H9 (cell line): ENCODE data around the gene CAPN3. TPM values are rescaled to one million over a fixed set of nuclear protein-coding genes. Genes with fewer than 3 reads are reported as not detected.

Source experiments
- DNase-seq: peaks from one replicate; pipeline ENCODE4 v3.0.0-alpha.2; 2017
- H2AFZ ChIP-seq: one replicate; pipeline ENCODE4 v1.6.1; 2013; ENCODE audit warnings: mild to moderate bottlenecking, low read length, control low read depth, moderate library complexity
- H2AK5ac ChIP-seq: 2 replicates; pipeline ENCODE4 v1.6.1; 2013; ENCODE audit warnings: low read length, control low read depth, mixed read lengths; ENCODE audit not compliant: insufficient read length
- H2BK120ac ChIP-seq: one replicate; pipeline ENCODE4 v1.6.1; 2013; ENCODE audit warnings: low read depth, mild to moderate bottlenecking, low read length, control low read depth, inconsistent platforms; ENCODE audit not compliant: poor library complexity, severe bottlenecking
- H2BK12ac ChIP-seq: 2 replicates; pipeline ENCODE4 v1.6.1; 2013; ENCODE audit warnings: low read length, control low read depth, mixed read lengths, low read depth; ENCODE audit not compliant: insufficient read length
- H2BK15ac ChIP-seq: 2 replicates; pipeline ENCODE4 v1.6.1; 2013; ENCODE audit warnings: low read depth, low read length, control low read depth
- H2BK20ac ChIP-seq: one replicate; pipeline ENCODE4 v1.6.1; 2013; ENCODE audit warnings: low read depth, mild to moderate bottlenecking, low read length, control low read depth, inconsistent platforms; ENCODE audit not compliant: poor library complexity, severe bottlenecking
- H2BK5ac ChIP-seq: 2 replicates; pipeline ENCODE4 v1.6.1; 2013; ENCODE audit warnings: low read length, control low read depth, mixed read lengths; ENCODE audit not compliant: insufficient read length
- H3K14ac ChIP-seq: 2 replicates; pipeline ENCODE4 v1.6.1; 2013; ENCODE audit warnings: low read length, control low read depth; ENCODE audit not compliant: insufficient read depth
- H3K18ac ChIP-seq: 2 replicates; pipeline ENCODE4 v1.6.1; 2013; ENCODE audit warnings: low read depth, mild to moderate bottlenecking, mixed read lengths, low read length, control low read depth; ENCODE audit not compliant: insufficient read length
- H3K23ac ChIP-seq: 2 replicates; pipeline ENCODE4 v1.6.1; 2013; ENCODE audit warnings: low read length, control low read depth, mixed read lengths, low read depth; ENCODE audit not compliant: insufficient read length
- H3K23me2 ChIP-seq: 2 replicates; pipeline ENCODE4 v1.6.1; 2013; ENCODE audit warnings: low read depth, mild to moderate bottlenecking, mixed read lengths, low read length, control low read depth; ENCODE audit not compliant: insufficient read length, poor library complexity, severe bottlenecking
- H3K27ac ChIP-seq: 2 replicates; pipeline ENCODE4 v1.5.1; 2013; ENCODE audit warnings: low read length, control low read depth, mixed read lengths, low read depth; ENCODE audit not compliant: insufficient read length
- H3K27me3 ChIP-seq: 2 replicates; pipeline ENCODE4 v1.6.1; 2013; ENCODE audit warnings: low read length, control low read depth, inconsistent platforms; ENCODE audit not compliant: insufficient read depth
- H3K4ac ChIP-seq: 2 replicates; pipeline ENCODE4 v1.6.1; 2013; ENCODE audit warnings: low read depth, mild to moderate bottlenecking, control low read depth, inconsistent platforms, low read length, moderate library complexity
- H3K4me1 ChIP-seq: 2 replicates; pipeline ENCODE4 v1.6.1; 2013; ENCODE audit warnings: low read length, control low read depth, inconsistent platforms; ENCODE audit not compliant: insufficient read depth
- H3K4me2 ChIP-seq: 2 replicates; pipeline ENCODE4 v1.6.1; 2013; ENCODE audit warnings: low read length, control low read depth, mixed read lengths; ENCODE audit not compliant: insufficient read length, insufficient read depth
- H3K56ac ChIP-seq: 2 replicates; pipeline ENCODE4 v1.6.1; 2013; ENCODE audit warnings: low read depth, mild to moderate bottlenecking, mixed read lengths, low read length, control low read depth; ENCODE audit not compliant: insufficient read length
- H3K79me1 ChIP-seq: 2 replicates; pipeline ENCODE4 v1.6.1; 2013; ENCODE audit warnings: low read depth, mild to moderate bottlenecking, moderate library complexity, low read length, control low read depth, inconsistent platforms; ENCODE audit not compliant: insufficient read depth, poor library complexity, severe bottlenecking
- H3K79me2 ChIP-seq: 2 replicates; pipeline ENCODE4 v1.6.1; 2013; ENCODE audit warnings: low read length, control low read depth, inconsistent platforms; ENCODE audit not compliant: insufficient read depth
- H3K9ac ChIP-seq: 2 replicates; pipeline ENCODE4 v1.6.1; 2013; ENCODE audit warnings: low read length, control low read depth, mixed read lengths; ENCODE audit not compliant: insufficient read length; ENCODE audit errors: extremely low read depth
- H3K9me3 ChIP-seq: one replicate; pipeline ENCODE4 v1.6.1; 2013; ENCODE audit warnings: low read depth, low read length, inconsistent platforms; ENCODE audit not compliant: control insufficient read depth
- H3T11ph ChIP-seq: one replicate; pipeline ENCODE4 v1.6.1; 2013; ENCODE audit warnings: mild to moderate bottlenecking, low read length, control low read depth, inconsistent platforms
- H4K20me1 ChIP-seq: one replicate; pipeline ENCODE4 v1.6.1; 2013; ENCODE audit not compliant: control insufficient read depth, insufficient read length, insufficient read depth
- H4K5ac ChIP-seq: 2 replicates; pipeline ENCODE4 v1.6.1; 2013; ENCODE audit warnings: low read depth, mild to moderate bottlenecking, mixed read lengths, low read length, control low read depth; ENCODE audit not compliant: insufficient read length
- H4K8ac ChIP-seq: replicated peaks from 2 replicates; pipeline ENCODE4 v1.6.1; 2013; ENCODE audit warnings: low read length, control low read depth, mixed read lengths, low read depth; ENCODE audit not compliant: insufficient read length
- H4K91ac ChIP-seq: 2 replicates; pipeline ENCODE4 v1.6.1; 2013; ENCODE audit warnings: low read depth, mild to moderate bottlenecking, moderate library complexity, mixed read lengths, low read length, control low read depth; ENCODE audit not compliant: insufficient read length
- H3K27ac Mint-ChIP-seq, 3 experiments: 2 replicates in 2 of 3; 3 replicates in 1 of 3; pipeline ENCODE4 v1.8.0; 2020 to 2021; ENCODE audit warnings: mixed read lengths in 3 of 3, mild to moderate bottlenecking in 1 of 3, moderate library complexity in 1 of 3
- H3K27me3 Mint-ChIP-seq: 2 replicates; pipeline ENCODE4 v1.8.0; 2021; ENCODE audit warnings: low read depth, mild to moderate bottlenecking, moderate library complexity, mixed read lengths
- H3K36me3 Mint-ChIP-seq, 3 experiments: 2 replicates in 2 of 3; 3 replicates in 1 of 3; pipeline ENCODE4 v1.8.0; 2020 to 2021; ENCODE audit warnings: low read depth in 3 of 3, mixed read lengths in 3 of 3; ENCODE audit not compliant: insufficient read depth in 1 of 3
- H3K4me1 Mint-ChIP-seq, 2 experiments: 2 replicates each; pipeline ENCODE4 v1.8.0; 2020; ENCODE audit warnings: mixed read lengths in 2 of 2
- H3K4me3 Mint-ChIP-seq, 2 experiments: 2 replicates in 1 of 2; 3 replicates in 1 of 2; pipeline ENCODE4 v1.8.0; 2020 to 2021; ENCODE audit warnings: mild to moderate bottlenecking in 2 of 2, mixed read lengths in 2 of 2, moderate library complexity in 1 of 2
- H3K9me3 Mint-ChIP-seq, 2 experiments: 2 replicates in 1 of 2; 3 replicates in 1 of 2; pipeline ENCODE4 v1.8.0; 2020; ENCODE audit warnings: mild to moderate bottlenecking in 2 of 2, mixed read lengths in 2 of 2, moderate library complexity in 1 of 2
- WGBS: extraction: QIAGEN DNeasy Blood & Tissue Kit; methylation state at CpG from one replicate; pipeline ENCODE4 v1.1.7; 2013; ENCODE audit warnings: missing lambda C conversion rate, low lambda C conversion rate, mixed read lengths; ENCODE audit not compliant: insufficient read length; ENCODE audit errors: extremely low coverage; 5-methylcytosine and 5-hydroxymethylcytosine counted together
- total RNA-seq: library from RNA; stranded (reverse); gene quantifications from 2 replicates; pipeline ENCODE4 v1.2.1, GENCODE V29; 2021
- TF ChIP-seq, protein P1 (sequence below): fragments of 200-600 bp; sonication (generic); conservative IDR thresholded peaks from 3 replicates; pipeline ENCODE4 v1.8.0; 2021; ENCODE audit warnings: antibody characterized with exemption, mild to moderate bottlenecking

The CAPN3 gene
- total RNA-seq, 1 experiment from 2014 or later = 0.31 TPM

DNA sequence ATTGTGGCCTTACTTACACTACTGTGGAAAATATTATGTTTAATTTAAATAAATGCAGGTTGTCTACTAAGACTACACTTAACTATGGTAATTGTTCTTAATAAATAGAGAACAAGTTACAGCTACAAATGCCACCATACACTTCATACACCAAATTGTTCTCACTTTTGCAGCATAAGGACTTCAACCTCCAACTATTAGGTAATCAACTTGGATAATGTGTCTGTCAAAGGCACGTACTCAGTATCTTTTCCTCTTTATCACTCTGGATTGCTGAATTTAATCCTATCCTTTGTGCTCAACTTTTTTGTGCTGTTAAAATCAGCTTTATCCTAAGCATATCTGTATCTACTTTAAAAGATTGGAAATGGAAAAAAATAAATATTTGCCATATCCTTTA, 44.5 kb upstream of the CAPN3 start:
- H3K23me2 ChIP-seq = no peaks in the 10 kb centered on the region
- no peak overlapping the region for H2BK120ac ChIP-seq
- no peak overlapping the region for H3K18ac ChIP-seq
- H3K36me3 Mint-ChIP-seq = peaks cover 0 to 14% (median 0%) of the 10 kb centered on the region in 3 experiments; a peak in 1 of 7 replicates
- no peak overlapping the region for H2AK5ac ChIP-seq
- H3K4me2 ChIP-seq = no peak overlapping the region
- H3K27ac ChIP-seq = no peak overlapping the region
- H4K91ac ChIP-seq = no peak overlapping the region
- no peaks in the 10 kb centered on the region for H4K20me1 ChIP-seq
- H3K9me3 ChIP-seq = no peaks in the 10 kb centered on the region
- DNase-seq = no peak
- H3K23ac ChIP-seq = no peak overlapping the region
- H4K5ac ChIP-seq = no peak overlapping the region
- no CpG with 5 or more reads among the region's 1 CpG for WGBS
- no peak overlapping the region for H3K27ac Mint-ChIP-seq
- no peaks in the 10 kb centered on the region for H3K27me3 ChIP-seq
- no peak overlapping the region for H3K14ac ChIP-seq
- no peak overlapping the region for H3T11ph ChIP-seq
- H4K8ac ChIP-seq = no peak overlapping the region
- no peaks in the 10 kb centered on the region for H3K27me3 Mint-ChIP-seq
- no peaks in the 10 kb centered on the region for H3K79me1 ChIP-seq
- H3K4me3 Mint-ChIP-seq = no peak overlapping the region
- H3K56ac ChIP-seq = no peak overlapping the region
- H3K4me1 Mint-ChIP-seq = peaks cover 0 to 2% of the 10 kb centered on the region in 2 experiments; a peak in 1 of 4 replicates
- H3K79me2 ChIP-seq = no peaks in the 10 kb centered on the region
- no peak overlapping the region for H2AFZ ChIP-seq
- H2BK15ac ChIP-seq = no peak overlapping the region
- no peak overlapping the region for H3K9ac ChIP-seq
- TF ChIP-seq, protein P1, sequence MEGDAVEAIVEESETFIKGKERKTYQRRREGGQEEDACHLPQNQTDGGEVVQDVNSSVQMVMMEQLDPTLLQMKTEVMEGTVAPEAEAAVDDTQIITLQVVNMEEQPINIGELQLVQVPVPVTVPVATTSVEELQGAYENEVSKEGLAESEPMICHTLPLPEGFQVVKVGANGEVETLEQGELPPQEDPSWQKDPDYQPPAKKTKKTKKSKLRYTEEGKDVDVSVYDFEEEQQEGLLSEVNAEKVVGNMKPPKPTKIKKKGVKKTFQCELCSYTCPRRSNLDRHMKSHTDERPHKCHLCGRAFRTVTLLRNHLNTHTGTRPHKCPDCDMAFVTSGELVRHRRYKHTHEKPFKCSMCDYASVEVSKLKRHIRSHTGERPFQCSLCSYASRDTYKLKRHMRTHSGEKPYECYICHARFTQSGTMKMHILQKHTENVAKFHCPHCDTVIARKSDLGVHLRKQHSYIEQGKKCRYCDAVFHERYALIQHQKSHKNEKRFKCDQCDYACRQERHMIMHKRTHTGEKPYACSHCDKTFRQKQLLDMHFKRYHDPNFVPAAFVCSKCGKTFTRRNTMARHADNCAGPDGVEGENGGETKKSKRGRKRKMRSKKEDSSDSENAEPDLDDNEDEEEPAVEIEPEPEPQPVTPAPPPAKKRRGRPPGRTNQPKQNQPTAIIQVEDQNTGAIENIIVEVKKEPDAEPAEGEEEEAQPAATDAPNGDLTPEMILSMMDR = no peak
- no peak overlapping the region for H2BK20ac ChIP-seq
- no peak overlapping the region for H2BK5ac ChIP-seq
- no peaks in the 10 kb centered on the region for H3K4me1 ChIP-seq
- no peak overlapping the region for H3K4ac ChIP-seq
- H3K9me3 Mint-ChIP-seq = no peaks in the 10 kb centered on the region
- H2BK12ac ChIP-seq = no peak overlapping the region
